Left lung (tissue), 10 donors: ENCODE data around the gene GRIP1. TPM values are rescaled to one million over a fixed set of nuclear protein-coding genes. Genes with fewer than 3 reads are reported as not detected.

Experiments
- ATAC-seq: fragments of 200-7000 bp; cut with Tn5 transposase; one replicate; pipeline ENCODE4 v1.9.1; 2020; ENCODE audit warnings: moderate library complexity
- DNase-seq, 4 donors: peaks; one replicate each; pipeline ENCODE4 v3.0.0-alpha.2; 2013 to 2020
- H3K27ac ChIP-seq, 2 donors: fragments of 200-600 bp; sonication (generic) in 1 of 2; one replicate each; pipeline versions ENCODE4 v1.5.0 to v1.8.0; 2020 to 2021
- H3K27me3 ChIP-seq, 2 donors: fragments of 200-600 bp; sonication (generic) in 1 of 2; one replicate each; pipeline versions ENCODE4 v1.5.0 to v1.8.0; 2020 to 2021
- H3K36me3 ChIP-seq, 2 donors: fragments of 200-600 bp; sonication (generic) in 1 of 2; one replicate each; pipeline versions ENCODE4 v1.5.0 to v1.8.0; 2020 to 2021
- H3K4me1 ChIP-seq, 2 donors: fragments of 200-600 bp; one replicate each; pipeline ENCODE4 v1.8.0; 2021
- H3K4me3 ChIP-seq, 2 donors: fragments of 200-600 bp; sonication (generic) in 1 of 2; one replicate each; pipeline versions ENCODE4 v1.5.0 to v1.8.0; 2020 to 2021; ENCODE audit warnings: mild to moderate bottlenecking in 1 of 2
- H3K9me3 ChIP-seq, 2 donors: fragments of 200-600 bp; sonication (generic) in 1 of 2; one replicate each; pipeline versions ENCODE4 v1.5.0 to v1.8.0; 2020 to 2021
- intact Hi-C, 2 donors: fragments of 100-400 bp; cut with DNase I; formaldehyde crosslinking; loops; one replicate each; pipeline versions ENCODE4 v1.11.2 to v1.14.2; 2022
- polyA plus RNA-seq, 6 donors: library from polyadenylated mRNA; unstranded; fragments of 120-200 nt; gene quantifications; one replicate each; pipeline ENCODE4 v1.2.1, GENCODE V29; 2013; ENCODE audit not compliant: insufficient read length in 6 of 6
- total RNA-seq, 2 donors: library from RNA; stranded (reverse); fragmentation: NEBNext Ultra II Directional; extraction: Animal tissue kit (Norgen Biotek cat#: 25700); gene quantifications; one replicate each; pipeline ENCODE4 v1.2.1, GENCODE V29; 2021
- TF ChIP-seq, protein P1 (sequence below), 2 donors: fragments of 200-600 bp; sonication (generic) in 1 of 2; IDR thresholded peaks; one replicate each; pipeline versions ENCODE4 v1.5.0 to v1.8.0; 2021; ENCODE audit warnings: antibody characterized with exemption in 2 of 2
- donor health status: DM: no; HTN: yes; CAD: no.
- donor health status: DM: no; HTN: no; CAD: no.

Gene GRIP1
- total and polyA plus RNA-seq, 8 donors: 1.9 to 10.6 (median 6.0) TPM

DNA sequence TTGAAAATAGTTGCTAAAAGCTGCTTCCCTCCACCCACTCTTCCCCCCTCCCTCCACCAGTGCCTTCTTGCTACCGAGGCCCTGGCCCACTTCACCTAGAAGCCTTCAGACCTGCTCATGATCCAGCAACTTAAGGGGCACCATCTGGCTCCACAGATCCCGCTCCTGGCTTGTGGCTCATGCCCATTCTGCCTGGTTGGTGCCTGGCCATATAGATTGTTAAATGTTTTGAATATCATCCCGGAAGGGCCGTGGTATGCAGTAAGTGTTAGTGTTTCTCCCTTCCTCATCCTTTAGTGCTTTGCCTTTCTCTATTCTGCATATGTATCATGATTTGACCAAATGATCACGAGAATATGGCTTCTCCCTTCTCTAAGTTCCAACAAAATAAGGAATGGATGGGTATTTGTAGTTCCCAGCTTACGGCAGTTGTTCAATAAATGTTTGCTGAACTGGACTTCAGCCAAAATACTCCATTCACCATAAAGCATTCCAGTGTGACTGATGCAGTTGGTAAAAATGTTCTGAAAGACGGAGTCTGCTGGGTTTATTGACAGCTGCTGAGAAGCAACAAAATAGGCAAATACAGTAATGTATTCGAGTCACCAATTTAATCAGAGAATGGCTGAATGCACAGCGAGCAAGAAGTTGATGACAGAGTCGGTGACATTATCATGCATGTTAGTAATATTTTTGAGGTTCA lies 30.7 kb downstream of the GRIP1 start:
- TF ChIP-seq, protein P1, sequence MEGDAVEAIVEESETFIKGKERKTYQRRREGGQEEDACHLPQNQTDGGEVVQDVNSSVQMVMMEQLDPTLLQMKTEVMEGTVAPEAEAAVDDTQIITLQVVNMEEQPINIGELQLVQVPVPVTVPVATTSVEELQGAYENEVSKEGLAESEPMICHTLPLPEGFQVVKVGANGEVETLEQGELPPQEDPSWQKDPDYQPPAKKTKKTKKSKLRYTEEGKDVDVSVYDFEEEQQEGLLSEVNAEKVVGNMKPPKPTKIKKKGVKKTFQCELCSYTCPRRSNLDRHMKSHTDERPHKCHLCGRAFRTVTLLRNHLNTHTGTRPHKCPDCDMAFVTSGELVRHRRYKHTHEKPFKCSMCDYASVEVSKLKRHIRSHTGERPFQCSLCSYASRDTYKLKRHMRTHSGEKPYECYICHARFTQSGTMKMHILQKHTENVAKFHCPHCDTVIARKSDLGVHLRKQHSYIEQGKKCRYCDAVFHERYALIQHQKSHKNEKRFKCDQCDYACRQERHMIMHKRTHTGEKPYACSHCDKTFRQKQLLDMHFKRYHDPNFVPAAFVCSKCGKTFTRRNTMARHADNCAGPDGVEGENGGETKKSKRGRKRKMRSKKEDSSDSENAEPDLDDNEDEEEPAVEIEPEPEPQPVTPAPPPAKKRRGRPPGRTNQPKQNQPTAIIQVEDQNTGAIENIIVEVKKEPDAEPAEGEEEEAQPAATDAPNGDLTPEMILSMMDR (IDR thresholded peaks at IDR 0.05): no peak
- Histone ChIP-seq H3K27me3 (no peaks in the 10 kb centered on the region), H3K4me1 (no peaks in the 10 kb centered on the region), H3K27ac (no peak overlapping the region), H3K36me3 (no peaks in the 10 kb centered on the region), H3K4me3 (no peak overlapping the region), H3K9me3 (no peaks in the 10 kb centered on the region)
- DNase-seq (no peak), ATAC-seq (no peak)
- intact Hi-C loops: no loop called here

DNA sequence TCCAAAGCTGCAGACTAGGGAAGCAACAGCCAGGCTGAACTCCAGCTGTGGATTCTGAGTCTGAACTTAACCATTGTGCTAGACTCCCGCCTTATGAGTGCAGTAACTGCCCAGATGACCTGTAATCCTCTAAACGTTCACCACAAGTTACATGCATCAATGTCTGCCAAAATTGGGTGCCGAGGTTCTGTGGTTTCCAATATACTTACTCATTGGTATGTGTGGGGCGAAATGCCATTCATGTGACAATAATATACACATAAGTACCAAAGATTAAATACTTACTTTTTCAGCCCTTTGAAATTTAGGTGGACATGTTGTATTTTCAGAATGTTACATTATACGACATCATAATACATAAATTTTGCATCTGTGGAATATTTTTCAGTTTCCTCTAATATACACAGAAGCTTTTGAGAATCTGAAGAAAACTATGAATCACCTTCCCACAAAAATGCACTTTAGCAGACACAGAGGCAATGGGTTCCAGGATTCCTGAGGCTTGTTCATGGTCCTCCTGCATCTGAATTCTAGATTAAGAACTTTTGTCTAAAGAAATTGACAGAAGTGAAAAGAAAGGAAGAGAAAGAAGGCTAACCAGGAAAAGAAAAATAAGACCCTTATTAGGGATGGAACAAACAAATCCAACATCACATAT lies 31.7 kb downstream of the GRIP1 start:
- no peaks in the 10 kb centered on the region for H3K27me3 ChIP-seq
- ATAC-seq (peak; percentile 68), DNase-seq (no peak)
- intact Hi-C loops: no loop called here
- H3K27ac ChIP-seq: no peak overlapping the region
- no peaks in the 10 kb centered on the region for H3K4me1 ChIP-seq
- H3K4me3 ChIP-seq: no peak overlapping the region
- no peaks in the 10 kb centered on the region for H3K36me3 ChIP-seq
- no peaks in the 10 kb centered on the region for H3K9me3 ChIP-seq
- TF ChIP-seq, protein P1 (IDR thresholded peaks at IDR 0.05): no peak

DNA sequence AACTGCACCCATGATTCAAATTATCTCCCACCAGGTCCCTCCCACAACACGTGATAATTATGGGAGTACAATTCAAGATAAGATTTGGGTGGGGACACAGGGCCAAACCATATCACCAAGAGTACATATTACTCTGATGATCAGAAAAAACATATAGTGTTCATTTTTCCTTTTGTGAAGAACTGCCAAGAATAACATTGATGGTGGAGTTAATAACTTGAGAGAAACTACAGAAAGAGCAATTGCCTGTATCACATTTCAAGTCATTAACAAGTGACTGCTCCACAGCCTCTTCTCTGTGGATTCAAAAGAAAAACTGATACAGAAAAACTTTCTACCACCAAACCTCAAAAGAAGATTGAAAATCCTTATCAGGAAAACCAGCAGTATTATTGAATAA lies 34.7 kb downstream of the GRIP1 start:
- H3K27ac ChIP-seq: no peak overlapping the region
- no peaks in the 10 kb centered on the region for H3K9me3 ChIP-seq
- H3K4me3 ChIP-seq: no peak overlapping the region
- TF ChIP-seq, protein P1 (IDR thresholded peaks at IDR 0.05): no peak
- intact Hi-C loops: no loop called here
- no peaks in the 10 kb centered on the region for H3K36me3 ChIP-seq
- DNase-seq (no peak), ATAC-seq (no peak)
- H3K27me3 ChIP-seq: no peaks in the 10 kb centered on the region
- H3K4me1 ChIP-seq: no peaks in the 10 kb centered on the region

DNA sequence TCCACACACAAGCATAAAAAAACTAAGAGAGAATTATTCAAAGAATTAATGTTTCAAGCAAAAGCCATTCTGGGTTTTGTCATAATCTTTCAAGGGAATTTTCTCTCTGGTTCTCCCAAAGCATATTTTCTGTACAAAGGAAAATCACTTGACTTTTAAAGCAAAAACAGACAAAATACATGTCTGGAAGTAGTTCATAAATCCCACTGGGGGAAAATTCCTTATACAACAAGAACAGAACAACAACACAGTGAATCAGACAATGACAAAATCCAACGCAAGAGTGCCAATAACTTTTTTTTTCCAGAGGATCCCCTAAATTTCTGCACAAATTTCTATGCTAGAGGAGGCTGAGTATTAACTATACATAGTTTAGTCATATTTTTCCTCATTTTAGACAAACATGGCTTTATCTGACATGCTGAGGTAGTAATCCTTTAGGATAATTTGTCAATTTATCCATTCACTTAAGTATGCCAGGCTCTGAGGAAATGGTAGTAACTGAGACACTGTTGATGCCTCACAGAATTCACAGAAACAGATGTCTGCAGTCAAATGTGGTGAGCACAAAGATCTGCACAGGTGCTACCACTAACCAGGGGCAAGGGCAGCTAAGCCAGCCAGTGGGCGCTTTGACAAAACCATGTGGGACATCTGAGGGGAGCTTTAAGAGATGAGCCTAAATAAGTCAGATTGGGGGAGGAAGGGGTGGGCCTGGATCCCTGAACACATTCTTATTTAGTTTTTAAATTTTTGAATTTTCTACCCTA lies 38.0 kb downstream of the GRIP1 start:
- no peak for ATAC-seq

More for the DNA sequence above, 38.0 kb downstream of the GRIP1 start:
- intact Hi-C loops: no loop called here
- Histone ChIP-seq H3K27me3 (no peaks in the 10 kb centered on the region), H3K4me1 (no peaks in the 10 kb centered on the region), H3K9me3 (no peaks in the 10 kb centered on the region), H3K27ac (no peak overlapping the region), H3K4me3 (no peak overlapping the region), H3K36me3 (no peaks in the 10 kb centered on the region)
- no peak for DNase-seq
- TF ChIP-seq, protein P1 (IDR thresholded peaks at IDR 0.05): no peak
